ENCODE measurements around the gene ERC2.

GRCh38 chr3:55651011-55651410 is 817.3 kb downstream of the ERC2 start:
- TF ChIP-seq, protein P1, sequence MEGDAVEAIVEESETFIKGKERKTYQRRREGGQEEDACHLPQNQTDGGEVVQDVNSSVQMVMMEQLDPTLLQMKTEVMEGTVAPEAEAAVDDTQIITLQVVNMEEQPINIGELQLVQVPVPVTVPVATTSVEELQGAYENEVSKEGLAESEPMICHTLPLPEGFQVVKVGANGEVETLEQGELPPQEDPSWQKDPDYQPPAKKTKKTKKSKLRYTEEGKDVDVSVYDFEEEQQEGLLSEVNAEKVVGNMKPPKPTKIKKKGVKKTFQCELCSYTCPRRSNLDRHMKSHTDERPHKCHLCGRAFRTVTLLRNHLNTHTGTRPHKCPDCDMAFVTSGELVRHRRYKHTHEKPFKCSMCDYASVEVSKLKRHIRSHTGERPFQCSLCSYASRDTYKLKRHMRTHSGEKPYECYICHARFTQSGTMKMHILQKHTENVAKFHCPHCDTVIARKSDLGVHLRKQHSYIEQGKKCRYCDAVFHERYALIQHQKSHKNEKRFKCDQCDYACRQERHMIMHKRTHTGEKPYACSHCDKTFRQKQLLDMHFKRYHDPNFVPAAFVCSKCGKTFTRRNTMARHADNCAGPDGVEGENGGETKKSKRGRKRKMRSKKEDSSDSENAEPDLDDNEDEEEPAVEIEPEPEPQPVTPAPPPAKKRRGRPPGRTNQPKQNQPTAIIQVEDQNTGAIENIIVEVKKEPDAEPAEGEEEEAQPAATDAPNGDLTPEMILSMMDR (IDR thresholded peaks at IDR 0.05; ENCODE audit: insufficient read depth, low read depth, low read length), result no peak
- TF ChIP-seq EZH2 (IDR thresholded peaks at IDR 0.05; ENCODE audit: insufficient read depth, low read length), result no peak

Data from astrocyte (in vitro differentiated cells and primary cell).